Stimulated activated CD8-positive, alpha-beta memory T cell treated with anti-CD3 and anti-CD28 coated beads, Interleukin-12 subunit alpha, Interleukin-12 subunit beta, amount 100 ng/mL, for 1 hour (primary cell): ENCODE data around the gene BAZ1A.

Experiments
- DNase-seq: peaks from one replicate; pipeline ENCODE4 v3.0.0-alpha.2; 2020; ENCODE audit warnings: low read depth

The BAZ1A gene, protein sequence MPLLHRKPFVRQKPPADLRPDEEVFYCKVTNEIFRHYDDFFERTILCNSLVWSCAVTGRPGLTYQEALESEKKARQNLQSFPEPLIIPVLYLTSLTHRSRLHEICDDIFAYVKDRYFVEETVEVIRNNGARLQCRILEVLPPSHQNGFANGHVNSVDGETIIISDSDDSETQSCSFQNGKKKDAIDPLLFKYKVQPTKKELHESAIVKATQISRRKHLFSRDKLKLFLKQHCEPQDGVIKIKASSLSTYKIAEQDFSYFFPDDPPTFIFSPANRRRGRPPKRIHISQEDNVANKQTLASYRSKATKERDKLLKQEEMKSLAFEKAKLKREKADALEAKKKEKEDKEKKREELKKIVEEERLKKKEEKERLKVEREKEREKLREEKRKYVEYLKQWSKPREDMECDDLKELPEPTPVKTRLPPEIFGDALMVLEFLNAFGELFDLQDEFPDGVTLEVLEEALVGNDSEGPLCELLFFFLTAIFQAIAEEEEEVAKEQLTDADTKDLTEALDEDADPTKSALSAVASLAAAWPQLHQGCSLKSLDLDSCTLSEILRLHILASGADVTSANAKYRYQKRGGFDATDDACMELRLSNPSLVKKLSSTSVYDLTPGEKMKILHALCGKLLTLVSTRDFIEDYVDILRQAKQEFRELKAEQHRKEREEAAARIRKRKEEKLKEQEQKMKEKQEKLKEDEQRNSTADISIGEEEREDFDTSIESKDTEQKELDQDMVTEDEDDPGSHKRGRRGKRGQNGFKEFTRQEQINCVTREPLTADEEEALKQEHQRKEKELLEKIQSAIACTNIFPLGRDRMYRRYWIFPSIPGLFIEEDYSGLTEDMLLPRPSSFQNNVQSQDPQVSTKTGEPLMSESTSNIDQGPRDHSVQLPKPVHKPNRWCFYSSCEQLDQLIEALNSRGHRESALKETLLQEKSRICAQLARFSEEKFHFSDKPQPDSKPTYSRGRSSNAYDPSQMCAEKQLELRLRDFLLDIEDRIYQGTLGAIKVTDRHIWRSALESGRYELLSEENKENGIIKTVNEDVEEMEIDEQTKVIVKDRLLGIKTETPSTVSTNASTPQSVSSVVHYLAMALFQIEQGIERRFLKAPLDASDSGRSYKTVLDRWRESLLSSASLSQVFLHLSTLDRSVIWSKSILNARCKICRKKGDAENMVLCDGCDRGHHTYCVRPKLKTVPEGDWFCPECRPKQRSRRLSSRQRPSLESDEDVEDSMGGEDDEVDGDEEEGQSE (N-terminal part only)

DNA sequence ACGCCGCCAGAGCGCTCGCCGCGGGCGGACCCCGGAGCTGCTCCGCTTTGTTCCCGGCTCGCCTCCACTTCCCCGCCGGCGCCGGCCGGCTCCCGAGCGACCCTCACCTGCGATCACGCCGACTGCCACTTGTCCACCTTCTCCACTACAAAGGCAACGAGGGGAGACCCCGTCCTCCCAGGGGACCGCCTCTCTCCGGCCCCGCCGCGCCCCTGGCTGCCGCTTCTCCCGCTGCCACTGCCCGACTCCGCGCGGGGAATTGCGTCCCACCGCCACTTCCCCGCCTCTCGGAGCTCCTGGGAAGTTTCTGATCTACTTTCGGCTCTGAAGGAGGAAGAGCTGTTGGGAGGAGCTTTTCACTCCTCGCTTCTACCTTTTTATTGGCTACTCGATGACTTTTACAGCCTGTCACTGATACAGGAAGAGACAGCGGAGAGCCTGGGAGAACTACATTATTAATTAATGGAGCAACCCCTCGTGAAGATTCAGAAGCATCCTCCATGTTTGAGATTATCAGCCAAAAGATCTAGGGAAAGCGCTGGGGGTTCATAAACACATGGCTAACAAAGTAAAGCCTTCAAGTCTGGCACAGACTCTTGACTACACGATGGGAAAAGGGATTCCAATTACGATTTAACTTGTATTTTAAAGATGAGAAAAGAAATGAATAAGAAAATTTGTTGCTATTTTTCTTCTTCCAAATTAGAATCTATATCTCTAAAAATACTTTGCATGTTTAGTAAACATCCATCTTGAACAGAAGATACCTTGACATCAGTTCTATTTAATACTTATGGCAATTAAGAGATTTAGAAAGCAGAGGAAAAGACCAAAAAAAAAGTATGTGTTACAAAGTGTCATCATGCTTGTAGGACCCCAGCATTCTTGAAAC is at the start of gene BAZ1A:
Gene BAZ1A (minus strand): TSS at position 330 of the 892 bp plus-strand sequence. CDS start 756 bp downstream, outside the sequence.
- peak; percentile 13 for DNase-seq

DNA sequence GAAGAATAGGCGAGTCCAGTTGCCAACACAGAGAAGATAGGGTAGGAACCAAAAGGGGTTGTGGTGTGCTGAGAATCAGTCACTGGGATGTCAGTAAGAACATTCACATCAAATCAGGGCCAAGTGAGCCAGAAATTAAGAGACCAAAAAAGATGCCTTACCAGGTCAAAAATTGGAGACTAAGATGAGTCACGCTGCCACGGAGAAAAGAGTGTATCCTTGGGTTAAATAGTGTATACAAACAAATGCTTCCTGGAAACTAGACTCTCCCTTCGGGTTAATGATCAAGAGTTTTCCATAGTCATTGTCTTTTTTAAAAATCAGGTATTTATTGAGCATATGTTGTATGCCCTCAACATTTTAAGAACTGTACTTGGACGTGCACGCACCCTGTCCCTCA is 45.2 kb upstream of the BAZ1A start:
- DNase-seq = no peak

DNA sequence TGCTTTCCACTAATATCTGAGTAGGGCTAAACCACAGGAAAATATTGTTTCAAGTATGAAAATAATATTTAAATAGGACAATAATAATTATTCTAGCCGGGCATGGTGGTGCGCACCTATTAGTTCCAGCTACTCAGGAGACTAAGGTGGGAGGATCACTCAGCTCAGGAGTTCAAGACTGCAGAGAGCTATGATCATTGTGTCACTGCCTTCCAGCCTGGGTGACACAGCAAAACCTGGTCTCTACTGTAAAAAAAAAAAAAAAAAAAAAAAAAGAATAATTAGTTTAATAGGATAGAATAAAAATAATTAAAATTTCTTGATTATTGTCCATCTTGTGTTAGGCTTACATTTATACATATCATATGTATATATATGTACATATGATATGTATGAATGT is 38.5 kb upstream of the BAZ1A start:
- no peak for DNase-seq

DNA sequence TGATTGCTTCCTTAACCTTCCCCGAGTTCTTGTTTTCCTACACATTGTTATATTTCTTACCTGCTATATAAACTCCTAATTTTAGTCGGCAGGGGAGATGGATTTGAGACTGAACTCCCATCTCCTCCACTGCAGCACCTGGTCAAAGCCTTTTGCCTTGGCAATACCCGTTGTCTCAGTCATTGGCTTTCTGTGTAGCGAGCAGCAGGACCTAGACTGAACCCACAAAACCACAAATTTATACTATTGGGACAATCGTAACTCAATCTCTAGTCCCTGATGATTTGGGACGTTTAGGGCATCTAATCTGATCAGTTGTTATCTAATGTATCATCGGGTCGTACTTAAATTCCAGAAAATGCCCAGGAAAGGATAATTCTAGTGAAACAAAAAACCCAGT is 37.8 kb upstream of the BAZ1A start:
- no peak for DNase-seq

DNA sequence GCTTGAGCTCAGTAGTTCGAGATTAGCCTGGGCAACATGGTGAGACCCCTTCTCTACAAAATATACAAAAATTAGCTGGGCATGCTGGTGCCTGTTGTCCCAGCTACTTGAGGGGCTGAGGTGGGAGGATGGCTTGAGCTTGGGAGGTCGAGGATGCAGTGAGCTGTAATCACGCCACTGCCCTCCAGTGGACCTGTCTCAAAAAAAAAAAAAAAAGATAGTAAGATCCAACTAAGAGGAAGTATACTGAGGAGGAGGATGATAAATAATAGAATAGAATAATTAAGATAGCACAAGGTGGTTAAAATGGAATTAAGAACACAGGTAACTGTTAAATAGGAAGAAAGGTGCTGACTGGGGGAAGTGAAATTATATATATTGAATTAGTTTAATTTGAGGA is 37.0 kb upstream of the BAZ1A start:
- DNase-seq = no peak

DNA sequence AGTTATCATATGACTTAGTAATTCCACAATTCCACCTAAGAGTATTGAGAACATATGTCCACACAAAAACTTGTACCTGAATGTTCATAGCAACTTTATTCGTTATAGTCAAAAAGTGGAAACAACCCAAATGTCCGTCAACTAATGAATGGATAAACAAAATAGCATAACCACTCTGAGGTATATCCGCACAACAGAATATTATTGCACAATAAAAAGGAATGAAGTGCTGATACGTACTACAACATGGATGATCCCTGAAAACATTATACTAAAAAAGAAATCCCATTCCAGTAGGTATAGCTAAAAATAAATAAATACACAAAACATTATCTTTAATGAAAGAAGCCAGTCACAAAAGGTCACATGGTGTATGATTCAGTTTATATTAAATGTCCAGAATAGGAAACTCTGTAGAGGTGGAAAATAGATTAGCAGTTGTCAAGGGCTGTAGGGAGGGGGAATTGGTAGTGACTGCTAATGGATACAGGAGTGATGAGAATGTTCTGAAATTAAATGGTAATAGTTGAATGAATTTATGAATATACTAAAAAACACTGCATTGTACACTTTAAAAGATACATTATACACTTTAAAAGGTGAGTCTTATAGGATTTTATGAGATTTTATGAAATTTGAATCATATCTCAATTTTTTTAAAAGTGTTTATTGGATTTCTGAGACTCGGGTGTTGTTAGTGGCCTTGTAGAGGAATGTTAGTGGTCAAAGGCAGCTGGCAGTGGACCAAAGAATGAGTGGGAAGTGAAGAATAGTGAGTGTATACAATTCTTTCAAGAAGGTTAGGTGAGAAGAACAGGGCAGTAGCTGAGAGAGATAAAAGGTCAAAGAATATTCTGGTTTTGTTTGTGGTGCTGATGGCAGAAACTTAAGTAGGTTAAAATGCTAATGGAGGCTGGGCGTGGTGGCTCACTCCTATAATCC is 36.3 kb upstream of the BAZ1A start:
- DNase-seq = no peak

DNA sequence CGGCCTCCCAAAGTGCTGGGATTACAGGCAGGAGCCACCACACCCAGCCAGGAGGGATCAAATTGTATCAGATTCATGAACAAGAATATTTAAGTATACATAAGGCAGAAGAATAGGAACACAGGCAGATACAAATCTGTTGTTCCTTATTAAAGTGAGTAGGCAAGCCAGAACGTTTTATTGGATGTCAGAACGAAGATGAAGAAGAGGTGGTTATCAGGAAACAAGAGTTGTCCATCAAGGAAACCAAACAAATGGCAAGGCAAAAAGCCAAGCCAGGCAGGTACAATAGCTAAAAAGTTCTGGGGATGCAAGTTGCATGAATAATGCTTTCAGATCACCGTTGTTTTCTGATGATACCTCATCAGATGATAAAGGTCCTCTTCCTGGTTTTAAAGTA is 31.1 kb upstream of the BAZ1A start:
- DNase-seq = no peak

DNA sequence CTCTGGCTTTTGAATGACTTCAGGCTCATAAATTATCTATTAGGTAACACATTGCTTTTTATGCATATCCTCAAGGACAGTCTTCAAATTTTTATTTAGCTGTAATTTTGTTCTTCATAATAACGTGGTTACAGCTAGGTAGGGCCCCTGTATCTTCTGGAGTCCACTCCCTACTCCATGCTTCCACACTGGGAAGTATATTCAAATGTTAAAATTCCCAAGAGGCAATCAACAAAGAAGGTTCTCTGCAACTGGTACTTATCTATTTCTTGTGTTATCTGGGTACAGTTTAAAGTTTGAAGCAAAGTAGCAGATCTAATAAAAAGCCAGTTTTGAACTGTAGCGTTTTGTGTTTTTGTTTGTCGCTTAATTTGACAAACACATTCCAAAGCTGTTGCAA is 20.1 kb upstream of the BAZ1A start:
- DNase-seq = no peak

DNA sequence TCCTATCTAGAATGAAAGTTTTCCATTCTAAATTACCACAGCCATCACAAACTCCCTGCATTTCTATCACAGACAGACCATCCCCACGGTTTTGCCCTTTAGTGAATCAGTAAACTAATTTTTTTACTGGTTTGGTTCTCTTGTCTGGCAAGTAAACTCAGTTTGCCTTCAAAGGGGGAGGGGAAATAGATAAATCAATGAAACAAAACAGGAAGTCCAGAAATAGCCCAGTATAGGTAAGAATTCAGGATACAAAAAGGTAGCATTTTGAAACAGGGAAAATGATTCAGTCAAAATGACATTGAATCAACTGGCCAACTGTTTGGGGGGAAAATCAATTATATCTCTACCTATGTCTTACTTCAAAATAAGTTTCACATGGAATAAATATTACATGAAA is 15.8 kb upstream of the BAZ1A start:
- DNase-seq = no peak

DNA sequence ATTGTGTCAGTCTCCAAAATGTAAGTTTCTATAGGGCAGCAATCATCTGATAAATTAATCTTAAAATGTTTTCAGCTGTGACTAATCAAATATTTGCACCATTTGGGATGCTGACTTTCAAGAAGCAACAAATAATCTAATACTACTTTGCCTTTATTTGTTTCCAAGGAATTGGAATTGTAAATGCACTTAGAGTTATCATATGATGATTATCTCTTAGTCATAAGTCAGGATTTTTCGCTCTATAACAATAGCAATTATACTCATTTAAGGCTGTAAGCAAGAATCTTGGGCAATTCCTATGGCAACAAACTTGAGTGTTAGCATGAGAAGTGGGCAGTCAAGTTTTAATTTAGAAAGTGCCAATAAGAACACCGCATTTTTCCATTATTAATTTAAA is 13.0 kb upstream of the BAZ1A start:
- DNase-seq = no peak

DNA sequence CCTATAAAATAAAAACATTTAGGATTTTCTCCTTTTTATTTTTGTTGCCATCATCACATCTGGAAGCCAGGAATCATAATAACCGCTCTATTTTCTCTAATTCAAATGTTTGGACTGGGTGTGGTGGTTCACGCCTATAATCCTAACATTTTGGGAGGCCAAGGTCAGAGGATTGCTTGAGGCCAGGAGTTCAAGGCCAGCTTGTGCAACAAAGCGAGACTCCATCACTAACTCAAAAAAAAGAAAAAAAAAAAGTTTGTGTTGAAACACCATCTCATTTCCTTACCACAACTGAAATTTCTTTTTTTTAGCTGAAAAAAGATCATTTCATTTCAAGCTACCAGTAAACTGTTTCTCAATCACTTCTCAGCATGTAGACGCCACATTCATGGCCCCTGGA is 8.8 kb upstream of the BAZ1A start:
- DNase-seq = no peak

DNA sequence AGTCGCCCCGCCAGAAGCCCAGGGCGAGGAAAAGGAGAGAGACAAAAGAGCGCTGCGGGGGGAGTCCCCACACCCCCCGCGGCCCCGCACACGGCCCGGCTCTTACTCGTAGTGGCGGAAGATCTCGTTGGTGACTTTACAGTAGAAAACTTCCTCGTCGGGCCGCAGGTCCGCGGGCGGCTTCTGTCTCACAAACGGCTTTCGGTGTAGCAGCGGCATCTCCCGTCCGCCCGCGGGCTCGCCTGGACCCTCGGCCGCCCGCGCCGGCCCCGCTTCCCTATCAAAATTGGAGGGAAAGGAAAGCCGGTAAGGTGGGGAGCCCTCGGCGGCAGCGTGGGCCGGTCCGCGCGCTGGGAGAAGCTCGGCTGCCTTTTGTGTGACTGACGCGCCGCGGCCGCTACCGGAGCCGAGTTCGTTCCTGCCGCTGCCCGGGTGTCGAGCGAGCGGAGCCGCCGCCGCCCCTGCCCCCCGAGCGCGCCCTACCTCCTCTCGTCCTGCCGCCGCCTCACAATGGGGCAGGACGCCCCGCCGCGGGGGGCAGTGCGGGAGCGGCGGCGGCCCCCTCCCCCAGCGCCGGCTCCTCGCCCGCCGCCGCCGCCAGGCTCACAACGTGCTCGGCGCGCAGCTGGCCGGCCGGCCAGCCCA is 652 bp downstream of the BAZ1A start:
- peak; percentile 10 for DNase-seq

DNA sequence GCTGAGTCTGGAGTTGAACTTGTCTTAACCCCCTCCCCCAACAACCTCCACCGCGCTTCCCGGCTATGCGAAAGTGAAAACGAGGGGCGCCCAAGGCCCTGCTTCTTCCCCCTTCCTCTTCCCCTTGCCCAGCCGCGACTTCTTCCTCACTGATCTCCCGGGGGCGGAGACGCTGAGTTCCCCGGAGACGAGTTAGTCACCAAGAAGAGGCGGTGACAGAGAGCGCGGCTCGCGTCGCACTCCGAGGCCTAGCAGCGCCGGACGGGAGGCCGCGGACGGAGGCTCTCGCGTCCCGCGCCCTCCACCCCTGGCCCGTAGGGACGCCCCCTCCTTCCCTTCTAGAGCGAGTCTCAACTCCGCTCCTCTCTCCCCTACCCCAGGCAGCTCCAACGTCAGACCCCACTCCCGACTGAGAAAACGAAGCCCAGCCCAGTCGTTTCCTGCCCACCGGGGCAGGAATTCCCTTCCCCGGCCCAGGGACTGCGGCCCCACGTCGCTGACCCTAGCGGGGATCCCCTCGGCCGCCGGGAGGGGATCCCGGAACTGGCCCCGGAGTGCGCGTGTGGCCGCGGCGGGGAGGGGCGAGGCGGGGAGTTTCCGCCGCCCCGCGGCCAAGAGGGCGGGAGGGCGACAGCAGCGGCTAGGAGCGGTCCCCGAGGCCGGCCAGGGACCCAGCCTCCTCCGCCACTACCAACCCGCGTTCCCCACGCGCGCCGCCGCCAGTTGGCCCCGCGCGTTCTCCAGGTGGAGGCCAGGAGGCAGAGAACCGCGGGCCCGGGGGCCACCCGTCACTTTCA is 1.4 kb downstream of the BAZ1A start:
- DNase-seq = peak; percentile 72

DNA sequence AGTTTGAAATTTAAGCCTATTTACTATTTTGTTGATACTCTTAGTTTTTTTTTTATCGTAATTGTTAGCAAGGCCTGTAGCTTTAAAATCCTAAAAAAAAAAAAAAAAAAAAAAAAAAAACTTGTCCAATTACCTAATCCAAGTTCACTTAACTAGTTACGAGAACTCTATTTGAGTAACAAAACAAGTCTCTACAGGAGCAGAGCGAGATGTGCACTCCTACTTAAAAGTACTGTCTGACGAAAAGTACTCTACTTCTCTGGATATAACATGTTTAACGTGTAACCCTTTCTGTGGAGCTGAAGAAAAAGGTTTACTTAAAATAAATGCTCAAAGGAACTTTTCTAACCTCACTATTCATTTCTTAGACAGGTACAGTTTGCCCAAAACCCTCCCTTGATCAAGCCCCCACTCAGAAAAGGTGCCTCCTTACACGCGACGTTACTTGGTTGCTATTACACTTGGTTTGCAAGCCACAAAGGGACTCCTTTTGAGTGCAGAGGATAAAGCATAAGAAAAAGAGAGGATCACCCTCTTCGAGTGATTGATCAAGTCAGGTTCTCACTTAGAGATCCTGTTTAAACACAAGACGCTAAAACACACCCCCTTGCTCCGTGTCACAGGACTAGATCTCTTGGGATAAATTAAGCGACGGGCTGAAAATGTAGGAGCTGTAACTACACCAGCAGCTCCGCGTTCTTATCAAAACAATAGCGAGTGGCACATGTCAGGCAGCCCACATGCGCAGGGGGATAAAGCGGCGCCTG is 2.2 kb downstream of the BAZ1A start:
- DNase-seq = no peak

DNA sequence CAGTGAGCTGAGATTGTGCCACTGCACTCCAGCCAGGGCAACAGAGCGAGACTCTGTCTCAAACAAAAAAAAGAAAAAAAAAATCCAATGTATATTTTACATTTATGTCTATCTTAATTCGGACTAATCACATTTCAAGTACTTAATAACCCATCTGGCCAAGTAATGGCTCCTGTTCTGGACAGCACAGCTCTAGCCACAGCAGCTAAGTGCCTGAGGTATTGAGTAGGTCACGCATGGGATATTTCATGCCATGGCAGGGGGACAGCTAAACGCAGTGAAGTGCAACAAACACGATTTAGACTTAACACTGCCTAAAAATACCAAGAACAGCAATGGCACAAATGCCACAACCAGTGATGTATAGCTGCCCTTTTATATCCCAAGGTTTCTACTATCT is 8.0 kb downstream of the BAZ1A start:
- no peak for DNase-seq

DNA sequence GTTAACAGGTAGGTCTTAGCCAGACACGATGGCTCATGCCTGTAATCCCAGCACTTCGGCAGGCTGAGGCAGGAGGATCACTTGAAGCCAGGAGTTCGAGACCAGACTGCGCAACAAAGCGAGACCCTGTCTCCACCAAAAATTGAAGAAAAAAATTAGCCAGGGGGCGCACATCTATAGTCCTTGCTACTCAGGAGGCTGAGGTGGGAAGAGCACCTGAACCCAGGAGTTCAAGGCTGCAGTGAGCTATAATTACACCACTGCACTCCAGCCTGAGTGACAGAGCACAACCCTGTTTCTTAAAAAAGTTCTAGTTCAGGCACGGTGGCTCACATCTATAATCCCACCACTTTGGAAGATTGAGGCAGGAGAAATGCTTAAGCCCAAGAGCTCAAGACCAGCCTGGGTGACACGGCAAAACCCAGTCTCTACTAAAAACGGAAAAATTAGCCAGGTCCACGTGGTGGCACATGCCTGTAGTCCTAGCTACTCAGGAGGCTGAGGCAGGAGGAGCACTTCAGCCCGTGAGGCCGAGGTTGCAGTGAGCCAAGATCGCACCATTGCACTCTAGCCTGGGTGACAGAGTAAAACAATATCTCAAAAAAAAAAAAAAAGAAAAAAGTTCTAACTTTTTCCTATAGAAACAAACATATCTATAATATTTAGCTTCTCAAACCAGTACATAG is 9.1 kb downstream of the BAZ1A start:
- no peak for DNase-seq

DNA sequence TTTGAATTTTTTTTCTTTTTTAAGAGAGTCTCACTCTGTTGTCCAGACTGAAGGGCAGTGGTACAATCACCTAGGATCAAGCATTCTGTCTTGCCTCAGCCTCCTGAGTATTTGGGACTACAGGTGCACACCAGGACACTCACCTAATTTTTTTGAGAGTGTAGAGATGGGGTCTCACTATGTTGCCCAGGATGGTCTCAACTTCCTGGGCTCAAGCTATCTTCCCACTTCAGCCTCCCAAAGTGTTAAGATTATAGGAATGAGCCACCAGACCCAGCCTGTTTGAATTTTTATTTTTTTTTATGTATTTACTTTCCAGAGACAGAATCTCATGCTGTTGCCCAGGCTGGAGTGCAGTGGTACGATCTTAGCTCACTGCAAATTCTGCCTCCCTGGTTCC is 11.3 kb downstream of the BAZ1A start:
- DNase-seq = no peak

DNA sequence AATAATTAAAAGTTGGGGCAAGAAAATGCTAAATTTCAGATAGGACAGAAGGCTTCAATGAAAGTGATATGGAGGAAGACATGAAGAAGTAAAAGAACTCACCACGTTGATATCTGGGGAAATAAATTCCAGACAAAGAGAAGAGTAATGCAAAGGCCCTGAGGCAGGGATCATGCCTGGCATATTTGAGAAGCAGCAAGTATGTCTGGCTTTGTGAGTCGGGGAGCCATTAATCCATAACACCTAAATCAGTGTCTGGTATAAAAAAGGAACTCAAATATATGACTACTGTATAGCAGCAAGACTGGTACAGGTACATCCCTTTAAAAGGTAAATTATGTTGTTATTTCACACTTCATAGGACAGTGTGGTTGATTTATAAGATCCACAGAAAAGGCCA is 16.4 kb downstream of the BAZ1A start:
- DNase-seq = no peak
